ENCODE data around the gene CYP4B1.

The CYP4B1 gene

GRCh38 chr1:46807046-46807972 lies 8.5 kb downstream of the CYP4B1 start:
- TF ChIP-seq CTCF (IDR thresholded peaks at IDR 0.05; ENCODE audit: extremely low read depth, insufficient read depth, missing control alignments), result no peak
- in situ Hi-C loops (cut with MboI; ENCODE audit: low pct_unique_long_range_greater_than_20kb, low sequenced_read_pairs, unreplicated experiment), result no loop called here
- DNase-seq (ENCODE audit: low spot score), result no peak

- in situ Hi-C loops (cut with MboI; ENCODE audit: low pct_unique_long_range_greater_than_20kb, low sequenced_read_pairs, unreplicated experiment), result no loop called here
- TF ChIP-seq CTCF (IDR thresholded peaks at IDR 0.05; ENCODE audit: extremely low read depth, insufficient read depth, missing control alignments), result no peak
- DNase-seq (ENCODE audit: low spot score), result no peak
Observed at GRCh38 chr1:46809071-46809470, 10.2 kb downstream of the CYP4B1 start.

- no peak for DNase-seq (ENCODE audit: low spot score)
- no peak for TF ChIP-seq CTCF (IDR thresholded peaks at IDR 0.05; ENCODE audit: extremely low read depth, insufficient read depth, missing control alignments)
- in situ Hi-C loops (cut with MboI; ENCODE audit: low pct_unique_long_range_greater_than_20kb, low sequenced_read_pairs, unreplicated experiment), result no loop called here
Observed at GRCh38 chr1:46809904-46810303, 11.1 kb downstream of the CYP4B1 start.

- in situ Hi-C loops (cut with MboI; ENCODE audit: low pct_unique_long_range_greater_than_20kb, low sequenced_read_pairs, unreplicated experiment), result no loop called here
- no peak for TF ChIP-seq CTCF (IDR thresholded peaks at IDR 0.05; ENCODE audit: extremely low read depth, insufficient read depth, missing control alignments)
- no peak for DNase-seq (ENCODE audit: low spot score)
Observed at GRCh38 chr1:46810596-46810995, 11.8 kb downstream of the CYP4B1 start.

- no peak for DNase-seq (ENCODE audit: low spot score)
- in situ Hi-C loops (cut with MboI; ENCODE audit: low pct_unique_long_range_greater_than_20kb, low sequenced_read_pairs, unreplicated experiment), result no loop called here
- no peak for TF ChIP-seq CTCF (IDR thresholded peaks at IDR 0.05; ENCODE audit: extremely low read depth, insufficient read depth, missing control alignments)
Observed at GRCh38 chr1:46811053-46811452, 12.2 kb downstream of the CYP4B1 start.

- no peak for DNase-seq (ENCODE audit: low spot score)
- in situ Hi-C loops (cut with MboI; ENCODE audit: low pct_unique_long_range_greater_than_20kb, low sequenced_read_pairs, unreplicated experiment), result no loop called here
- TF ChIP-seq CTCF (IDR thresholded peaks at IDR 0.05; ENCODE audit: extremely low read depth, insufficient read depth, missing control alignments), result no peak
Observed at GRCh38 chr1:46812065-46812963, 13.5 kb downstream of the CYP4B1 start.

All from GM13977 (cell line).